Smooth muscle cell (in vitro differentiated cells): ENCODE measurements around the gene FCHSD2. TPM values are rescaled to one million over a fixed set of nuclear protein-coding genes. Genes with fewer than 3 reads are reported as not detected.

Experiments used
- DNase-seq: peaks from one replicate; lab custom pipeline; 2025; ENCODE audit not compliant: unreplicated experiment; lab: John Stamatoyannopoulos, UW
- H2AFZ ChIP-seq: fragments of 200-600 bp; sonication (generic); 2 replicates; pipeline ENCODE4 v1.6.0; 2016; ENCODE audit warnings: antibody characterized with exemption, low read depth, mild to moderate bottlenecking
- H3F3A ChIP-seq: fragments of 200-600 bp; sonication (generic); 2 replicates; pipeline ENCODE4 v1.6.0; 2017; ENCODE audit warnings: antibody characterized with exemption, low read depth
- H3K27ac ChIP-seq: fragments of 200-600 bp; sonication (generic); 2 replicates; pipeline ENCODE4 v1.5.1; 2016; ENCODE audit warnings: low read depth, mild to moderate bottlenecking
- H3K27me3 ChIP-seq: fragments of 200-600 bp; sonication (generic); 2 replicates; pipeline ENCODE4 v1.6.1; 2016; ENCODE audit warnings: low read depth, mild to moderate bottlenecking
- H3K36me3 ChIP-seq: fragments of 200-600 bp; sonication (generic); 2 replicates; pipeline ENCODE4 v1.5.1; 2016; ENCODE audit warnings: low read depth
- H3K4me1 ChIP-seq: fragments of 200-600 bp; sonication (generic); 2 replicates; pipeline ENCODE4 v1.5.1; 2016; ENCODE audit warnings: low read depth
- H3K4me2 ChIP-seq: fragments of 200-600 bp; sonication (generic); 2 replicates; pipeline ENCODE4 v1.6.0; 2016; ENCODE audit warnings: mild to moderate bottlenecking
- H3K4me3 ChIP-seq: fragments of 200-600 bp; sonication (generic); 2 replicates; pipeline ENCODE4 v1.5.1; 2016; ENCODE audit warnings: mild to moderate bottlenecking
- H3K79me2 ChIP-seq: fragments of 200-600 bp; sonication (generic); 2 replicates; pipeline ENCODE4 v1.6.0; 2016; ENCODE audit warnings: low read depth, mild to moderate bottlenecking
- H3K9ac ChIP-seq: fragments of 200-600 bp; sonication (generic); 2 replicates; pipeline ENCODE4 v1.6.0; 2016; ENCODE audit warnings: low read depth
- H3K9me3 ChIP-seq: fragments of 200-600 bp; sonication (generic); replicated peaks from 2 replicates; pipeline ENCODE4 v1.5.1; 2016; ENCODE audit warnings: low read depth
- H4K20me1 ChIP-seq: fragments of 200-600 bp; sonication (generic); 2 replicates; pipeline ENCODE4 v1.6.0; 2016; ENCODE audit warnings: low read depth
- CTCF ChIP-seq: fragments of 200-600 bp; sonication (generic); IDR thresholded peaks from 2 replicates; pipeline ENCODE4 v1.5.1; 2017; ENCODE audit warnings: borderline replicate concordance, mild to moderate bottlenecking, antibody characterized with exemption; ENCODE audit not compliant: insufficient read depth, poor library complexity, severe bottlenecking
- WGBS: methylation state at CpG from one replicate; pipeline ENCODE4 v1.1.7; 2016; ENCODE audit warnings: low lambda C conversion rate; 5-methylcytosine and 5-hydroxymethylcytosine counted together
- polyA plus RNA-seq: library from polyadenylated mRNA; unstranded; fragments of >200 nt; fragmentation: Nextera tagmentation; extraction: Ambion mirVana; gene quantifications from 2 replicates; pipeline ENCODE4 v1.2.1, GENCODE V29; 2016
- total RNA-seq: library from RNA; depleted of rRNA; stranded (reverse); fragments of >200 nt; gene quantifications from 2 replicates; pipeline ENCODE4 v1.2.3, GENCODE V29; 2014

FCHSD2 gene
- total and polyA plus RNA-seq, 2 experiments from 2014 or later = 14.6 to 24.3 TPM

DNA sequence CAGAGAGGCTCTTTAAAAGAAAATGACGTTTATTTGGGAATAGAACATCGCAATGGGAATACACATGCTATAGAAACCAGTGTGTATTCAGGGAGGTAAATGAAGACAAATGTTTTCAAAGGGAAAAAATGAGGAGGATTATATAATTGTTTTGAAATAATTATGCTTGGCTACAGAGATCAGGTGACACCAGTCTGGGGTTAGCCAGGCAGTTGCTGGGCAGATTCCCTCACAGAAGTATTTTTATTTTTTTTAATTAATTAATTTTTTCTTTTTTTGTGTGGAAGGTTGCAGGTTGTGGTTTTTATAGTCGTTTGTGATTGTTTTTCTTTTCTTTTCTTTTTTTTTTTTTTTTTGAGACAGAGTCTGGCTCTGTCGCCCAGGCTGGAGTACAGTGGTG lies 342.7 kb downstream of the FCHSD2 start:
- Histone ChIP-seq H3K79me2 (no peaks in the 10 kb centered on the region), H3K4me1 (peaks cover 1% of the 10 kb centered on the region), H4K20me1 (no peaks in the 10 kb centered on the region), H3K4me2 (no peak overlapping the region), H3F3A (peaks cover 7% of the 10 kb centered on the region), H3K36me3 (no peaks in the 10 kb centered on the region), H3K27ac (no peak overlapping the region), H3K27me3 (no peaks in the 10 kb centered on the region), H3K4me3 (no peak overlapping the region), H2AFZ (no peak overlapping the region), H3K9me3 (no peaks in the 10 kb centered on the region), H3K9ac (no peak overlapping the region)
- WGBS = 81% methylated on average over 3 of the region's 4 CpGs
- DNase-seq = no peak
- TF ChIP-seq CTCF = no peak

DNA sequence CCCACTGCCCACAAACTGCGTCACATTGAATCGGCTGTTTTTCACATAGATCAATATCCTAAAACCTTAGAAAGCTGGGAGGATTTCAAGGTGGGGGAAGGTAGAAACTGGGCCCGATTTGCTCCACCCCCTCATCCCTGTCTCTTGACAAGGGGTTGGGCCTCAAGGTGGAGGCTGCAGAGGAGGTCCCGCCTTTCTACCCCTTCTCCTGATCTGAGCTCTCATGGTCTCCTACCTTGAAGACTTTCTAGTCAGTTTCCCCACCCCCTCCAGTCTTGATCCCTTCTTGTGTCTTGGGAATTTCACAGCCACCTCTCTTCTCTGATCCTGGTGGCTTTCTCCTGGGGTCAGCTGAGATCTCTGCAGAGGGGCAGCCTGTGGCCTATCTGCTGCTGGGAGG lies 343.8 kb downstream of the FCHSD2 start:
- H3K79me2 ChIP-seq = no peaks in the 10 kb centered on the region
- H3K9me3 ChIP-seq = no peaks in the 10 kb centered on the region
- no peak overlapping the region for H2AFZ ChIP-seq
- H4K20me1 ChIP-seq = no peaks in the 10 kb centered on the region
- no peaks in the 10 kb centered on the region for H3K36me3 ChIP-seq
- no peak overlapping the region for H3K9ac ChIP-seq
- H3K4me1 ChIP-seq = peaks cover 6% of the 10 kb centered on the region
- no peak overlapping the region for H3K4me3 ChIP-seq
- WGBS = 73% methylated on average over 4 of the region's 4 CpGs
- no peaks in the 10 kb centered on the region for H3K27me3 ChIP-seq
- no peak overlapping the region for H3K27ac ChIP-seq
- no peak for TF ChIP-seq CTCF
- H3F3A ChIP-seq = peaks cover 7% of the 10 kb centered on the region
- no peak for DNase-seq
- H3K4me2 ChIP-seq = no peak overlapping the region

GRCh38 chr11:72793425-72794367 lies 348.4 kb downstream of the FCHSD2 start, which contains the start of gene STARD10:
Gene STARD10 (minus strand): TSS chr11:72794047. CDS start chr11:72781181, 12,866 bp downstream.
- Histone ChIP-seq H3K4me1 (peaks cover 16% of the 10 kb centered on the region), H3F3A (peaks cover 7% of the 10 kb centered on the region), H2AFZ (peak within 1 kb of the TSS; percentile 71), H3K9me3 (no peaks in the 10 kb centered on the region), H3K4me2 (peak within 1 kb of the TSS; percentile 85), H3K36me3 (no peaks in the 10 kb centered on the region), H4K20me1 (no peaks in the 10 kb centered on the region), H3K27ac (peak within 1 kb of the TSS; percentile 97), H3K27me3 (no peaks in the 10 kb centered on the region), H3K9ac (peak within 1 kb of the TSS; percentile 84), H3K4me3 (peak within 1 kb of the TSS; percentile 69), H3K79me2 (no peaks in the 10 kb centered on the region)
- peak; percentile 97 for DNase-seq
- peak; percentile 97 for TF ChIP-seq CTCF
- WGBS = 2% methylated on average over 55 of the region's 55 CpGs

- Histone ChIP-seq H3K9me3 (no peaks in the 10 kb centered on the region), H3K27ac (peak overlapping the region; percentile 97), H3K79me2 (no peaks in the 10 kb centered on the region), H3K4me3 (peak overlapping the region; percentile 69), H3K4me1 (peaks cover 16% of the 10 kb centered on the region), H3K4me2 (peak overlapping the region; percentile 78), H3K36me3 (no peaks in the 10 kb centered on the region), H3K9ac (peak overlapping the region; percentile 52), H2AFZ (no peak overlapping the region), H4K20me1 (no peaks in the 10 kb centered on the region), H3K27me3 (no peaks in the 10 kb centered on the region), H3F3A (peaks cover 7% of the 10 kb centered on the region)
- 98% methylated on average over 2 of the region's 2 CpGs for WGBS
- no peak for TF ChIP-seq CTCF
- no peak for DNase-seq
Measured at GRCh38 chr11:72793076-72793424, 349.1 kb downstream of the FCHSD2 start.
